OCI-LY3 (cell line): ENCODE data around the gene ZBTB11.

Experiments
- EZH2phosphoT487 ChIP-seq: fragments of 200-600 bp; shearing (Covaris generic); IDR thresholded peaks from 2 replicates; pipeline ENCODE4 v1.6.1; 2018; ENCODE audit warnings: antibody characterized with exemption, mixed run types, low read depth
- TF ChIP-seq, protein P1 (sequence below): fragments of 200-600, 300-600 bp; sonication (generic); IDR thresholded peaks from 2 replicates; pipeline ENCODE4 v1.5.1; 2014; ENCODE audit warnings: antibody characterized with exemption, low read length, low read depth

DNA sequence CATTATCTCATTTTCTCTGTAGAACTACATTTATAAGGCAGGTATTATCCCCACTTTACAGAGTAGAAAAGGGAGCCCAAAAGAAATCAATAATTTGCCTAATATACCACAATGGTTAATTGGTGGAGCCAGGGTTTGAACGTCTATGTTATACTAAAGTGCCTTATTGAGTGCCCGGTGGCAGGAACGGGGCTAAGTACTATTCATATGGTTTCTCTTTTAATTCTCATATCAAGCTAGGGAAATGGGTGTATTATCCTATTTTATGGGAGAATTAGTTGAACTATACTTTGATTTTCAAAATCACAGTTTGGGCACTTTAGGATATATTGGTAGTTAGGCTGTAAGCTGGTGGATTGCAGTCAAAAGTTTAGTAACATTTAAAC, 49.0 kb upstream of the ZBTB11 start:
- TF ChIP-seq, protein P1, sequence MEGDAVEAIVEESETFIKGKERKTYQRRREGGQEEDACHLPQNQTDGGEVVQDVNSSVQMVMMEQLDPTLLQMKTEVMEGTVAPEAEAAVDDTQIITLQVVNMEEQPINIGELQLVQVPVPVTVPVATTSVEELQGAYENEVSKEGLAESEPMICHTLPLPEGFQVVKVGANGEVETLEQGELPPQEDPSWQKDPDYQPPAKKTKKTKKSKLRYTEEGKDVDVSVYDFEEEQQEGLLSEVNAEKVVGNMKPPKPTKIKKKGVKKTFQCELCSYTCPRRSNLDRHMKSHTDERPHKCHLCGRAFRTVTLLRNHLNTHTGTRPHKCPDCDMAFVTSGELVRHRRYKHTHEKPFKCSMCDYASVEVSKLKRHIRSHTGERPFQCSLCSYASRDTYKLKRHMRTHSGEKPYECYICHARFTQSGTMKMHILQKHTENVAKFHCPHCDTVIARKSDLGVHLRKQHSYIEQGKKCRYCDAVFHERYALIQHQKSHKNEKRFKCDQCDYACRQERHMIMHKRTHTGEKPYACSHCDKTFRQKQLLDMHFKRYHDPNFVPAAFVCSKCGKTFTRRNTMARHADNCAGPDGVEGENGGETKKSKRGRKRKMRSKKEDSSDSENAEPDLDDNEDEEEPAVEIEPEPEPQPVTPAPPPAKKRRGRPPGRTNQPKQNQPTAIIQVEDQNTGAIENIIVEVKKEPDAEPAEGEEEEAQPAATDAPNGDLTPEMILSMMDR: no peak
- TF ChIP-seq EZH2phosphoT487: no peak
